Activated effector memory CD4-positive, alpha-beta T cell treated with Interleukin-2 at 50 U/mL for 16 hours (primary cell): Measurements from ENCODE around the gene ABCA4.
"Not testable (repeated sequence)": the region's sequence is repeated elsewhere in the genome, so short reads cannot be mapped to it uniquely, and the experiment has no call there.

Experiments
- DNase-seq: peaks from one replicate; pipeline ENCODE4 v3.0.0-alpha.2; 2020

ABCA4 gene

GRCh38 chr1:94000510-94001282 lies 120.3 kb downstream of the ABCA4 start:
- DNase-seq, result no peak

- no peak for DNase-seq
These were observed 121.0 kb downstream of the ABCA4 start for GRCh38 chr1:93999840-94000415.

GRCh38 chr1:93998532-93998931 lies 122.4 kb downstream of the ABCA4 start:
- not testable (repeated sequence) for DNase-seq

GRCh38 chr1:93997756-93998155 lies 123.2 kb downstream of the ABCA4 start:
- no peak for DNase-seq

DNA sequence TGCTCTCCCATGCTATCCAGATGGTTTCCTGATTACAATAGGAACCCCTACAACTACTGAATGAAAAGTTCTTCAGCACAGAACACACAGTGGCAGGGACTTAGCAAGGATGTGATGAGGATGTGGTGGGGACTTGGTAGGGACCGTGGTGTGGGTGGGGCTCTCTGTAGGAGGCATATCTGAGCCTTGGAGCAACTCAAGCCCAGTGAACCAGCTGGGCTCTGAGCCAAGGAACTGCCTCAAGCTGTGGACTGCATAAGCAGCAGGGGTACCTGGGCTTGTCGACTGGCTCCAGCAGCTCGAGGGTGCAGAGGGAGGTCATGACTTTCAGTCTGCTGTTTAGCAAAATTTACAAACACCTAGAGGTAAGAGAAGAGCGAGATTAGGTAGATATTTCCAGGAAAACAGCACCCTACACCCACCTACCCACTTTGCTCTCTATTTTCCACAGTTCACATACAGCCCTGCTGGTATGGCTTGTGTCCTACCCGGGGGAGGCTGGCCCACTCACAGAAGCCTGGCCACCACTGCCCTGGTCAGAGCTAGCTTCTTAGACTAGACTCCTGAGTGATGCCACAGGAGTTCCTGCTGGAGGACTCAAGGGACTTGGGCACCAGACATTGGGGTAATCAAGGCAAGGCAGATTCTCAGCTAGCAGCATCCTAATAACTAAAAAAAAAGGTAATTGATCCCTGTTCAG lies 125.0 kb downstream of the ABCA4 start:
- DNase-seq, result no peak

DNA sequence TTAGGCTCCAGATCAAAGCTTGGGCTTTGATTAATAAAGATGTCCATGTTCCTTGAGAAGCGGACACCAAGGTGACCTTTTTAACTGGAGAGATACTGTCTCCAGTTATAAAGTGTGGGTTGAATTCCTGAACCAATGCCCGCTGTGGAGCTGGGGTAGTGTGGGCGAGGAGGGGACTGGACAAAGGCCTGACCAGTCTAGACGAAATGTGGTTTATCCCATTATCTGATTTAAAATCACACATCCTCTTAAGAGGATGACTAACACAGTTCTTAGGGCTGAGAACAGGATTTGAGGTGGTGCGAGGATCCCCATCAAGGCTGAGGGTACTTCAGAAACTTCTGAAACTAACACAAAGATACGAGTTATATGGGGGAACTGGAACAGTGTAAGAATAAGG lies 127.2 kb downstream of the ABCA4 start:
- no peak for DNase-seq

DNA sequence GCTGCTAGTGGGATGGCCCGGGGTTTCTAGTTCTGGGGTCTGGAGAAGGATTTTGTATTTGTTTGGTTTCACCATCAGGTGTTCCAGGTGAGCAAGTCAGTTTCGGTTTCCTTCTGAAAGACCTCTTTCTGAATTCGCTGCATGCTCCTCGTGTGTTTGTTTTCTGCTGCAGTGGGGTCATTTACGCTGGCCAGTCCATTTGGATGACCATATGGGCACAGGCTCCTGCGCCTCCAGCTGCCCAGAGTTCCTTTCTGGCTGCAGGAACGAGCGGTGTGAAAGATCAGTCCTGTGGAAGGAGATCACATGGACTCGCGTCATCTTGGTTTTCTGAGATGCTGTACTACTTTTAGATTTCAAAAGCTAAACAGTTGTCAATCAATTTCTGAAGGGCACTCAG lies 128.0 kb downstream of the ABCA4 start:
- DNase-seq, result no peak

DNA sequence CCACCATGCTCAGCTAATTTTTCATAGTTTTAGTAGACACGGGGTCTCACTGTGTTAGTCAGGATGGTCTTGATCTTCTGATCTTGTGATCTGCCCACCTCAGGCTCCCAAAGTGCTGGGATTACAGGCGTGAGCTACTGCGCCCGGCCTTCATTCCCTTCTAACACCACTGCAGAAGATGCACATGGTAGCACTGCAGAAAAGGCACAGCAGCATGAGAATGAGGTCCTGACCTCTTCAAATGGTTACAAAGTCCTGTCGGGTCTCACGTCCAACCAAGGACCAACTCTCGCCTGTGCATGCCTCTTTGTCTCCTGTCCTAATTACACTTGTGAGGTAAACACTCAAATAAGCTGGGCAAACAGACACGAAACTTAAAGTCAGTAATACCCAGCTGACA lies 128.8 kb downstream of the ABCA4 start:
- no peak for DNase-seq

- no peak for DNase-seq
These were observed 129.7 kb downstream of the ABCA4 start for GRCh38 chr1:93991271-93991670.

- DNase-seq, result not testable (repeated sequence)
These were observed 130.5 kb downstream of the ABCA4 start for GRCh38 chr1:93990477-93990876.

DNA sequence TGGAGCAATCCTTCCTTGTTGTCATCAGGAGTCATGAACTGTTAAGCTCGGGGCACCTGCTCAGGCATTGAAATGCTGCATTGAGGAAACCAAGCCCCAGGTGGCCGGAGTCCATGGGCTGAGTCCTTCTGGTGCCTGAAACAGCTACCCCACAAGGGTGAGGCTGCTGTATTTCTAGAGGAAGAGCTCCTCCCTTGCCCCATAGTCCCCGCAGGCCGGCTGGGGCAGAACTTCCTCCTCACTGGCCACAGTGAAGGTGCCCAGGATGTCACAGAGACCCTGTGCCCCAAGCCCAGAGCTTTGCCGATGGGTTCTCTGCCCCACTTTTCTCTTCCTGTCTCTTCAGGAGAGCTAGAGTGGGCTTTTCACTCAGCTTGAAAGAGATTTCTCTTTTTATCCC lies 130.9 kb downstream of the ABCA4 start:
- no peak for DNase-seq

DNA sequence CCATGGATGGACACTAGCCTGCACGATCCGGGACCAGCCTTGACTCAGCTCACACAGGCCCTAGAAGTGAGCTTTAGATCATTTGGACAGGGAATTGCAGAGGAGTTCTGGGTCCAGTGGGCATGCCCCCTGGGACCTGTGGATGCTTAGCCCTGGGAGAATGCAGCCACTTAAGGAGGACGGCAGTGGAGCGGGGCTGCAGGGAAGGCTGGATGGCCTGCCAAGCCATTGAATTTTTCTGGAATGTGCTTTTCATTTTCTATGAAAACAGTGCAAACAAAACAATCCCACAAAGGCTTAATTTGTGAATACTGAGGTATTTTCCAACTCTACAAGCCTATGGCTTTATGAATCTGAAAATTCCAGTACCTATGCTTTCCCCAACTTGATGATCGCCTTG lies 131.3 kb downstream of the ABCA4 start:
- no peak for DNase-seq

- no peak for DNase-seq
These were observed 132.2 kb downstream of the ABCA4 start for GRCh38 chr1:93988634-93989350.

DNA sequence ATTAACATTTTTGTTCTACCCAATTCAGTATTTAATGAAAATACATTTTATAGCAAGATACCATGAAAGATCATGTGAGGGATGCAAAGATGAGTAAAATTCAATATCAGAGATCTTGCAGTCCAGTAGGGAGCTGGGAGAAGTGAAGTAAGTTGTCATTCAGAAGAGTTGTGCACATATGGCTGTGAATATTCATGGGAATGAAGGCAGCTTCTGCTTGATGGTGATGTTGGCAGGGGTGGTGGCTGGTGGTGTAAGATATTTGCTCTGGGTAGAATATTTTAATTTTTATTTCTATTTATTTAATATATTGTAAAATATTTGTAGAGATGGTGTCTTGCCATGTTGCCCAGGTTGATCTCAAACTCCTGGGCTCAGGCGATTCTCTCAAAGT lies 139.7 kb downstream of the ABCA4 start:
- no peak for DNase-seq

DNA sequence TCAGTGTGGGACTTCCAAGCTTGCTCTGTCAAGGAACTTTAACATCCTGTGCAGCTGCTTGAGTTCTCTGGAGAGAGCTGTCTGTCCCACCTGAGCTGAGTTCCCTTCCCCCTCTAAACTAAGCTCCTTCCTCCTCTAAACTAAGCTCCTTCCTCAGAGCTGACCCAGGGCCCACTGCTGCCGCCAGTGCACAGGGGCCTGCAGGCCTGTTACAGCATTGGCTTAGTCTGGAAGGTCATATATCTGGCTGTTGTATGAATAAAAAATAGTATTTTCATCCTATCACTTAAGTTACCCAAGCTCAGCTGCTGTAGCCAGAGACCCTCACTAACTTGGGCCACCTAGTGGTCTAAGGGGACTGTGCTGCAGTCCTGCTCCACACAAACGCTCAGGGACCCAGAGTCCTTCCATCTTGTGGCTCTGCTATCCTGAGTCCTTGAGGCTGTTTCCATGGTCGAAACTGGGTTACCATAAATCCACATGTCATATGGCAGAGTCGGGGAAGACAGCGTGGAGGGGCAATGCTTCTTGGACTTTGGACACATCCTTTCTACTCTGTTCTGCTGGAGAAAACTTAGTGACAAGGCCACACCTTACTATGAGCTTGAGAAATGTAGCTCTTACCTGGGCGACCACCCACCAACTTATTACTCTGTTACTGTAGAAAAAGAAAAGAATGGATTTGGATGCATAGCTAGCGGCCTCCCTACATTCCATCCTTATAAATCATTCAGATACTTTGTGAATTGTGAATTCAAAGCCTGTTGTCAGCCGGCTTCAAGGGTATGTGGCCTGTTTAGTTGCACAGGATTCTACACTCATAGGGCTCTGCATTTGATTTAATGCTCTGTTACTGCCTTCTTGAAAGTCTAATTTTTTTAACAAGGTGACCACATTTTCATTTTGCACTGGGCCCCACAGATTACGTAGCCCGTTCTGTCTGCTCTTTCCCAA lies 140.4 kb downstream of the ABCA4 start:
- no peak for DNase-seq

- no peak for DNase-seq
These were observed 141.1 kb downstream of the ABCA4 start for GRCh38 chr1:93979718-93980319.

DNA sequence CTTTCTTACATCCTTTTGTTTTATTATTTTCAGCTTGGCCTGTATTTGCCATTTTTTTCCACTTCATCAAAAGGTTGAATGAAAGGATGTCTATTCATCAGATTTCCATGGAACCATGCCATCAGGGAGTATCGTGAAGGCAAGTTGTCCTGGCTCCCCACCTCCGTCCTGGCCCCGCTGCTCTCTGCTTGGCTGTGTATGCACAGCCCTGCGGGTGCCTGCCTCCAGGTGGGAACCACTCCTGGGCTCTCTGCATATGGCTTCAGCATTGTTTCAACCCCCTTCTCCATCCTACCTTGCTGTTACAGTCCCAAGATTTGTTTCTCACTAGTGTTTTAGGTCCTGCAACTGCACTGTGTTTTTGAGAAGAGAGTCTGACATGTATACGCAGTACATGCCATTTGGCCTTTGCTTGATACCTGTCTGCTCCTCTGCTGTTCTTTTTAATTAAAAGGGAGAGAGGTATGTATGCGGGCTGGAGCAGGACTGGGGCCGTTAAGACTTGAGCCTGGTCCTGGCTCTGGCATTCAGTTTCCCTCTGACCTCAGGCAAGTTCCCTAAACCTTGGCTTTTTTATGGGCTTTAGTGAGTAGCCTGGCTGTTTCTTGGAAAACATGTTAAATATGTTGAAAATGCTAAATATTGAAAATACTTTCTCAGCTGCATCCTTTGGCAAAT lies 141.8 kb downstream of the ABCA4 start:
- no peak for DNase-seq

- DNase-seq, result no peak
These were observed 143.4 kb downstream of the ABCA4 start for GRCh38 chr1:93977598-93977945.

DNA sequence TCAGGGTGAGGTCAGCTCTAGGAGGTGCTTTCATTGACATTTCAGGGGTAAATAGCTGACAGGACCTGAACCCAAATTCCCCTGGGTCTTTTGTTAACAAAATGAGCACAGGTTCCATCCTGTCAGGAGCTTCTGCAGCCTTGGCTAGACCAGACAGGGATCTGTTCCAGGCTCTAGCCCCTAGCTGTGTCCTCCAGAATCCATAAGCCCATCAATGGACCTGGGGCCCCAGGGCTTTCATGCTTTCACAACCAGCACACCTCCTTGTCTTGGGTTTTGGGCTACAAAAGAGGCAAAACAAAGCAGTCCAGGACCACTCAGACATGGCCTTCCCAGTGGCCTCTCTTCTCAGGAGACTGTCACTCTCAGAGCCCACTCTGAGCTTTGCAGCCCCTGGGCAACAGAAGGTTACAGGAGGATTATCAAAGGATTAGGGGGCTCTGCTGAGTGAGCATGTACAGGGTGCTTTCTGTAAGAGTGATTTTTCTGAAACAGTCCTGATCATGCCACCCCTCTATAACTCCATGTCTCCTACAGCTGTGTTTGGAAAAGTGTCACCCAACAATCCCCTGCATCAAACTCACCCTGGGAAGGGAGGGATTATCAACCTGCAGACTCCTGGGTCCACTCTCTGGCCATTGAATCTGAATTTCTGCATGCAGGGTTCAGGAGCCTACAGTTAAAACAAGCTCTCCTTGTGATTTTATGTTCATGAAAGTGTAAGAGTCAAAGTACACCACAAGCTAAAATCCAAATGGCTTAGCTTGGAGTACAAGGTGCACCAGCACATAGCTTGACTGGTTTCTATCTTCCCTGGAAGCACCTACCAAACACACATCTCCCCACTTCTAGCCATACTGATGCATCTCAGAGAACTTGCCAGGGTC lies 144.0 kb downstream of the ABCA4 start:
- no peak for DNase-seq

DNA sequence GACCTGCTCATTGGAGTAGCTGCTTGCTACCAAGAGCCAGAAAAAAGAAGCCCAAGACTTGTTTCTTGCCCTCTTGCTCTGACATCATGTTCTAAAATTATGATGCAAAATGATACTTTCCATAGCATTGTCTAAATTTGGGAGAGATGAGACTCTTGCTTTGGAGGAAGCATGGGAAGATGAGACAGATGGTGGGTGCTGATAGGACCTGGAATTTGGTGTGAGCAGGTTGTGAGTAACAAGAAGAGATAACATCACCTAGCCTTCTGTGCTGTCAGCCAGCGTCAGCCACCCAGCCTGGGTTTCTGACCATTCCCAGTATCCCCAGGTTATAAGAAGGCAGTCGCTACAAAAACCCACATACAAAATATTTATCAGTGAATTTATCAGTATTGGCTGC lies 144.7 kb downstream of the ABCA4 start:
- no peak for DNase-seq
